Hematopoietic multipotent progenitor cell treated with erythropoietin and hydrocortisone succinate and interleukin-3 and kit ligand, for 17 days (in vitro differentiated cells): ENCODE measurements around the gene GNAT1.
"Not testable (repeated sequence)": the region's sequence is repeated elsewhere in the genome, so short reads cannot be mapped to it uniquely, and the experiment has no call there.

Experiments
- DNase-seq: peaks from one replicate; pipeline ENCODE4 v3.0.0-alpha.2; 2015; ENCODE audit warnings: low spot score

Gene GNAT1

GRCh38 chr3:50203809-50204803 is 12.7 kb downstream of the GNAT1 start:
- no peak for DNase-seq

- no peak for DNase-seq
Measured at GRCh38 chr3:50204804-50205412, 13.5 kb downstream of the GNAT1 start, which contains the start of gene SLC38A3. Gene SLC38A3 (plus strand): TSS chr3:50205271. CDS start chr3:50214200, 8,929 bp downstream.

- no peak for DNase-seq
Measured at GRCh38 chr3:50205413-50206276, 14.2 kb downstream of the GNAT1 start.

GRCh38 chr3:50207359-50208042 is 16.1 kb downstream of the GNAT1 start:
- no peak for DNase-seq

- DNase-seq = no peak
Measured at GRCh38 chr3:50208677-50209344, 17.4 kb downstream of the GNAT1 start.

GRCh38 chr3:50210176-50210509 is 18.7 kb downstream of the GNAT1 start:
- DNase-seq = no peak

- no peak for DNase-seq
Measured at GRCh38 chr3:50210510-50211367, 19.3 kb downstream of the GNAT1 start.

GRCh38 chr3:50211368-50211717 is 19.9 kb downstream of the GNAT1 start:
- DNase-seq = not testable (repeated sequence)

GRCh38 chr3:50211930-50212329 is 20.5 kb downstream of the GNAT1 start:
- DNase-seq = no peak

GRCh38 chr3:50212502-50212901 is 21.1 kb downstream of the GNAT1 start:
- DNase-seq = no peak

GRCh38 chr3:50212971-50213370 is 21.6 kb downstream of the GNAT1 start:
- no peak for DNase-seq

- no peak for DNase-seq
Measured at GRCh38 chr3:50213373-50213772, 22.0 kb downstream of the GNAT1 start.

GRCh38 chr3:50214824-50215223 is 23.4 kb downstream of the GNAT1 start:
- DNase-seq = no peak

GRCh38 chr3:50215529-50215928 is 24.1 kb downstream of the GNAT1 start:
- no peak for DNase-seq

GRCh38 chr3:50217681-50218080 is 26.3 kb downstream of the GNAT1 start:
- DNase-seq = no peak

- DNase-seq = no peak
Measured at GRCh38 chr3:50218448-50218847, 27.0 kb downstream of the GNAT1 start.

- DNase-seq = no peak
Measured at GRCh38 chr3:50219285-50219684, 27.9 kb downstream of the GNAT1 start.

GRCh38 chr3:50220109-50220508 is 28.7 kb downstream of the GNAT1 start:
- DNase-seq = no peak

- no peak for DNase-seq
Measured at GRCh38 chr3:50221051-50221410, 29.6 kb downstream of the GNAT1 start.

- DNase-seq = no peak
Measured at GRCh38 chr3:50221411-50222168, 30.2 kb downstream of the GNAT1 start.
